HG02970 (cell line): ENCODE data around the gene RNF227.

Experiments
- ATAC-seq: cut with Tn5 transposase; IDR thresholded peaks from one replicate; pipeline ENCODE4 v1.9.1; 2021; ENCODE audit warnings: mild to moderate bottlenecking, moderate library complexity, moderate number of reproducible peaks; ENCODE audit not compliant: unreplicated experiment, low FRiP score

RNF227 gene

GRCh38 chr17:7893187-7893880, 22.8 kb downstream of the RNF227 start:
- ATAC-seq = no peak

DNA sequence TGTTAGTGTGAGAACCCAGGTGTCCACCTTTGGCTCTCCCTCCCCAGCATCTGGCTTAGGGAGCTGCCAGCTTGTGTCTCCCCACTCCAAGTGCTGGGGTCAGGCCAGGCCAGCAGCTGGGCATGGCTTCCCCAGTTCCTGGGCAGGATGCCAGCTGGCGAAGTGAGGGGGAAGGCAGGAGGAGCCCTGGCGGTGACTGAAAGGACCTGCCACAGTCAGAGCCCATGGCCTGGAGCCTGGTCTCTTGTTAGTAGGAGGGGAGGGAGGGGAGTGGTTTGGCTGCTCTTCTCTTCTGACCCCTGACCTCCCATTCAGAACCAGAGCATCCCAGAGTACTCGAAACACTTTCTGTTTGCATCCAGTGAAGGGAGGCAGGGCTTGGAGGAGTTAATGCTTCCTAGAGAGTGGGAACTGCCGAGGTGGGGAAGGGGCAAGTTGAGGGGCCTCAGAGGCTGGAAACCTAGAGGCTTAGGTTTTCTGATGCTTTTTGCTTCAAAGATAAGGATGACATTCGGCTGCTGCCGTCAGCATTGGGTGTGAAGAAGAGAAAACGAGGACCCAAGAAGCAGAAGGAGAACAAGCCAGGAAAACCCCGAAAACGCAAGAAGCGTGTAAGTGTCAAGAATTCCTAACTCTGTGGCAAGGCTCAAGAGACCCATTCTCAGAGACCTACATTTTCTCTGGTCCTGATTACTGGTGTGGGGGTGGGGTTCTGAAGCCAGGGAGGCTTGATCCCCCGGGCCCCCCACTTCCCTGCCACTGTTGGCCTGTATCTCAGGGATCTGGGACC, 26.7 kb downstream of the RNF227 start:
- ATAC-seq = no peak

DNA sequence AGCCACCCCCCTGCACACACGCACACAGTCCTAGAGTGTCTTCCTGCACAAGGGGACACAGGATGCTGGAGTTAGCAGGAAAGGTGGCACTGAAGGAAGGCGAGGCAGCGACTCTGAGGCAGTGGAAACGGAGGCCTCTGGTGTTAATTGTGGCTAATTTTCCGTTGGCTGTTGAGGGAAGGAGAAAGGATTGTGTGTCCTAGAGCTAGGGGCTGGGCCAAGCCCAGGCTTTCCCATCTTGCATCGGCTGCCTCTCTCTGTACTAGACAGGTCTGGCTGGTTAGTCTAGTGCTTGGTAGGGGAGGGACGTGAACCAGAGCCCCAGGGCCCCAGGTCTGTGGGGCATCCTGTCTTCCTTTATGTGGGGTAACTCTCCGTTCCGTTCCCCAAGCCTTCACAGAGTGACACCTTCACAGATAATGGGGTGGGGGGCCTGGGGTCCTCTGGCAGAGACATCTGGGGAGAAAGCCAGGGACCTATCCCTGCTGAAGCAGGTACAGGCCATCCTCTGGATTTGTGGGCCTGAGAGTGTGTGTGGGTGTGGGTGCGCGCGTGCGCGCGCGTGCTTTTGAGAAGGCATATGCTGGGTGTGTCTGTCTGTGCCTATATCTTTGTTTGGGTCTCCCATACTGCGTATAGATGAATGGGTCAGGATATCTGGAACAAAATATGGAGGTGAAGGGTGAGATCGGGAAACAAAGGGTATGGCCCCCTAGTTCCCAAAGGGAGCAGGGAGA, 27.7 kb downstream of the RNF227 start, which contains the start of gene CHD3:
Gene CHD3 (plus strand): TSS at position 606 of the 737 bp plus-strand sequence. CDS start 212 bp downstream, outside the sequence.
- no peak for ATAC-seq

GRCh38 chr17:7887482-7888183, 28.5 kb downstream of the RNF227 start:
- peak; percentile 36 for ATAC-seq

DNA sequence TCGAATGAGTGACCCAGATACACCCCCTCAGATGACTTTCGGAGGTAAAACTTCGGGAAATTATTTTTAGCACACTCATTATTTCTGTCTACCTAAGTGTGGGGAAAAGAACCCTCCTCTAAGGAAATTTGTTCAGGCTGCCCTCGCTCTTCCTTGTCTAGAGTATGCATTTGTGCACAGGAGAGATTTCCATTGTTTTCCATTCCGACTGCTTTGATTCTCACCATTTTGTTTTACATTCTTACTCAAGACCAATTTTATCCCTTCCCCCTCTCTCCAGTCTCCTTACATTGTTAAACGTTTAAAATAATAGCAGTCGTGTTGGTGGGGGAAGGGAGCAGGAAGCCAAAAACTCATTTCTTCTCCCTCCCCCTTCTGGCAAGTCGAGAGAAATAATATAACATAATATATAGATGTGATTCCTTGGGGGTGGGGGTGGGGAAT, 29.0 kb downstream of the RNF227 start:
- ATAC-seq = no peak

DNA sequence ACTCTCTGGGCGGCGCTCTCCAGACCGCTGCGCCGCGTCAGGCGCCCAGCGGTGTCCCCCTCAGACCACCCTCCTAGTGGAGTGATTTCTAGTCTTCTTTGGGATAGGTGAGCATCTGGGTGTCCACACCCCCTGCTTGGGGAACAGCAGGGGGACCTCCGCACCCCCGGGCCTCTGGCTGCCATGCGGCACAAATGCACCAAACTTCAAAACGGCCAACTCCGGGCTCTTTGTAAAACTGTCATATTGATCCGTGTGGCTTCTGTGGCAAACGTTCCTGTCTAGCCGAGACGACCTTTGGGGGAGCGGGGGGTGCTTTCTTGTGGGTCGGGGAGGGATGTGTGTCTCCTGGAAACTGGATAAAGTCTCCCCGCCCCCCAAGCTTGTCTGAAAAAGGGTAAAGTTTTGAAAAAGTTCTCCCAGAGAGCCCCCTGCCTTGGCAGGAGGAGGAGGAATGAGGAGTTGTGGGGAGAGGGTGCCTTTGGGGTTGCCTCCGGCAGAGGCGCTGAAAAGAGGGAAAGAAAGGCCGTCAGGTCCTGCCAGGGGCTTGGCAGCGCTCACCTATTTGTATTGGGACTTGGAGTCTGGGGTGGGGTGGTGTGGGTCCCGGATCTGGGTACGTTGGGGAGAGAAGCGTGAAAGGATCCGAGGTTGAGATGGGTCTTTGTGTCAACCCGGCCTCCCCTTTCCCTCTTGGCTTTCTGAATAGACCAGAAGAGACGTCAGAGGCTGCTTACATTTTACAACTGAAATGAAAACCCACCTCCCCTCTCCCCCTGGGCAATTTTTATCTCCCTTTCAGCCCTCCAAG, 29.7 kb downstream of the RNF227 start:
- no peak for ATAC-seq

- no peak for ATAC-seq
These were observed 30.5 kb downstream of the RNF227 start for GRCh38 chr17:7885367-7886226.

DNA sequence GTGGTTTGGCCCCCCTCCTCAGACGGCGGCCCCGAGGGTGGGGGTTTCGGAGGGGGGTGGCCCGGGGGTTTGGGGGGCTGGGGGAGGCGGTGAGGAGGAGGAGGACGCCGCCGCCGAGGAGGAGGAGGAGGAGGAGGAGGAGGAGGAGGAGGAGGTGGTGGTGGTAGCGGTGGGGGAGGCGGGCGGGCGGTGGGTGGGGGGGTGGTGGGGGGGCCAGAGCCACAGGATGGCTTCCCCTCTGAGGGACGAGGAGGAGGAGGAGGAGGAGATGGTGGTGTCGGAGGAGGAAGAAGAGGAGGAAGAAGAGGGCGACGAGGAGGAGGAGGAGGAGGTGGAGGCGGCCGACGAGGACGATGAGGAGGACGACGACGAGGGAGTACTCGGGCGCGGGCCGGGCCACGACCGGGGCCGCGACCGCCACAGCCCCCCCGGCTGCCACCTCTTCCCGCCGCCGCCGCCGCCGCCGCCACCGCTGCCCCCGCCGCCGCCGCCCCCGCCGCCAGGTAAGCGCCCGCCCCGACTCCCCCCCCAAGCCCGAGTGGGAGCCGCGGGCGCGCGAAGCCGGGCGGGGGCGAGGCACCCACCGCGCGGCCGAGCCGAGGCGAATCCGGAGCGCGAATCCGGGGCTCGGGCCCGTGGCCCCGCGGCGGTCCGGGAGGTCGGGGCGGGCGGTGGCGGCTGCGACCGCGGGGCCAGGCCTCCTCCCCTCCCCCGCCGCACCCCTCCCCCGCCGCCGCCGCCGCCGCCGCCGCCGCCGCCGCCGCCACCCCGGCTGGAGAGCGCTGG, 31.3 kb downstream of the RNF227 start:
- ATAC-seq = no peak

DNA sequence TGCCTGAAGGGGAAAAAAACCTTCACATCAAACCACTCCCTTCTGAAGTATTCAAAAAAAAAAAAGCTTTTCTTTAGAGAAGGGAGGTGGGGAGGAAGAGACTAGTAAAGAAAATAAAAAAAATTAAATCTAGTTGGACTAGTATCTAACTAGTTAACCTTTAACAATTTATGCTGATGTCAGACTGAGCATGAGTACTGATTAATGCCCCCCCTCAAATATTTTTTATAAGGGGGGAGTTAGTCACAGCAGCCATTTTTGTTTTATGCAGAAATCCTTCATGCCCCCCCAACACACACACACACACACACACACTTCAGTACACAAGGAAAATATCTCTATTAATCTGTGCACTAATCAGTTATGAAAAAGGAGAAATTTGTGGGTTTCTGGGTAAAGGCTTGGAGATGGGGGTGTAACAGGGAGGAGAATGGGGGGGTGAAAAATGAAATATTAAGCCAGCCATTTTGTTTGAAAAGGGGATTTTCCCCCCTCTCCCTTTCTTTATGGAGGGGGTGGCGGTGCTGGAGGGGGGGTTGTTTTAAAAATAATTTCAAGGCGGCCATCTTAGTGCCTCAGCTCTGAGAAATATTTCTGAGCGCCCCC, 32.2 kb downstream of the RNF227 start:
- no peak for ATAC-seq

DNA sequence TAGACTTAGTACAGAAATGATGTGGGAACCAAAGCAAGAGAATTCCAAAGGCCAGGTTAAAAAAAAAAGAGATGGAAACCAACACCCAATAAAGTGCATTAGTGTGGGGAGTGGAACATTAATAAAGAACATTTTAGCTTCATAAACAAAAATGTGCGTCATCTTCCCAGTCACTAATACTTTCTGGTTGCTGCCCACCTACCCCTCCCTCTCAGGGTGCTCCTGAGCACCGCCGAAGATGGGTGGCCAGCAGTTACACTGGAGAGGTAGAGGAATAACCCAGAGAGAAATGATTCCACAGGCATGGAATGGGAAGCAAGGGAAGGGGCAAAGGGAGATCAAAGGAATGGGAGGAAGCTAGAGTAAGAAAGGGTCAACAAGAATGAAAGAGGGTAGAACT, 33.5 kb downstream of the RNF227 start:
- no peak for ATAC-seq

- no peak for ATAC-seq
These were observed 34.0 kb downstream of the RNF227 start for GRCh38 chr17:7882068-7882467.

GRCh38 chr17:7881276-7882054, 34.6 kb downstream of the RNF227 start:
- ATAC-seq = no peak

GRCh38 chr17:7880076-7880868, 35.8 kb downstream of the RNF227 start:
- no peak for ATAC-seq

DNA sequence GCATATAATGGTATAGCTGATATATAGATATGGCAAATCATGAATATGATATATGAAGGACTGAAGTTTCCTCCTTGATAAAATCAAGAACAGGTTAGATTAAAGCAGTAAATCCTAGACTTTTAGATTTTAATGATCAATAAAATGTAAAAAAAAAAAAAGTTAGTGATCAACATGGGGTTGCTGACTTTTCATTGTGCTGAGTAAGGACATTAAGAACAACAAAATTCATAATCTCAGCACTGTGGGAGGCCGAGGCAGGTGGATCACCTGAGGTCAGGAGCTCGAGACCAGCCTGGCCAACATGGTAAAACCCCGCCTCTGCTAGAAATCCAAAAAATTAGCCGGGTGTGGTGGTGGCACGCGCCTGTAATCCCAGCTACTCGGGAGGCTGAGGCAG, 37.9 kb downstream of the RNF227 start:
- ATAC-seq = no peak

- ATAC-seq = no peak
These were observed 40.2 kb downstream of the RNF227 start for GRCh38 chr17:7875804-7876370.

- no peak for ATAC-seq
These were observed 43.0 kb downstream of the RNF227 start for GRCh38 chr17:7873051-7873450.
